ENCODE measurements around the gene MRPS22. TPM values are rescaled to one million over a fixed set of nuclear protein-coding genes. Genes with fewer than 3 reads are reported as not detected.

MRPS22 gene
- total and polyA plus RNA-seq, 2 of the 13 experiments (the other 11 are each of a cell fraction or from before 2014, with no cell fraction given), result 52.7 to 113 TPM

DNA sequence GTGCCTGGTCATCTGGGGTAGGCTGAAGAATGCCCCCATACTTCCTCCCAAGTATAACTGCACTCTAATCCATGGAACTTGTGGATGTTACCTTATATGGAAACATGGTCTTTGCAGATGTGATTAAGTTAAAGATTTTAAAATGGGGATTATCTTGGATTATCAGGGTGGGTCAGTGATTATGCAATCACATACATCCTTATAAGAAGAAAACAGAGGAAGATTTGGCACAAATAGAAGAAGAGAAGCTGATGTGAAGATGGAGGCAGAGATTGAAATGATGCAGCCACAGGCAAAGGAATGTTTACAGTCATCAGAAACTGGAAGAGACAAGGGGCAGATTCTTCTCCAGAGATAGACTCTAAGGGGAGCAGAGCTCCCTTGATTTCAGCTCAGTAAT, 1.8 kb upstream of the MRPS22 start:
- ChIA-PET POLR2A (no interaction called here), CTCF (ENCODE audit: low intra/inter-chr PET ratio, low total read pairs) (no interaction called here)
- no peak for ATAC-seq
- FAIRE-seq, result no peak
- H3K9ac ChIP-seq (ENCODE audit: insufficient read depth, low read depth, low read length), result no peak overlapping the region
- H3K79me2 ChIP-seq (ENCODE audit: insufficient read depth, low read length), result peaks cover 29% of the 10 kb centered on the region
- no peaks in the 10 kb centered on the region; a peak in 1 of 5 replicates for H3K27me3 ChIP-seq (ENCODE audit: control insufficient read depth in 1 of 2, insufficient read depth in 2 of 2, low read length in 2 of 2)
- peaks cover 24% of the 10 kb centered on the region for H3K4me1 ChIP-seq (ENCODE audit: insufficient read depth, low read length)
- no peak for DNase-seq (ENCODE audit: low spot score)
- intact Hi-C loops (cut with micrococcal nuclease; ENCODE audit: unreplicated experiment), result no loop called here
- peaks cover 0 to 6% of the 10 kb centered on the region in 2 experiments; a peak in 4 of 5 replicates for H3K36me3 ChIP-seq (replicated peaks in 1 of 2; ENCODE audit: control insufficient read depth in 1 of 2, insufficient read depth in 2 of 2, low read length in 2 of 2)
- no peak overlapping the region for H3K4me3 ChIP-seq (replicated peaks in 1 of 3; ENCODE audit: insufficient read depth in 1 of 3, low read depth in 2 of 3, low read length in 3 of 3)
- H3K27ac ChIP-seq (ENCODE audit: extremely low read length, insufficient read depth, low read length), result no peak overlapping the region
- no peak overlapping the region for H3K4me2 ChIP-seq (ENCODE audit: low read depth, low read length)
- no TSS peak for BruUV-seq (replicated peaks)
- in situ Hi-C loops (cut with HindIII; ENCODE audit: extremely low pct_ligation_motif_present, low pct_unique_long_range_greater_than_20kb), result no loop called here
- TF ChIP-seq ZSCAN12 (CRISPR knock-in tag; IDR thresholded peaks at IDR 0.05) (no peak), CEBPB (IDR thresholded peaks at IDR 0.05; ENCODE audit: borderline replicate concordance, low read depth, low read length) (peak; percentile 35; the same call in 1 of the 2 replicates), MED8 (CRISPR knock-in tag; IDR thresholded peaks at IDR 0.05; ENCODE audit: insufficient replicate concordance) (no peak), ZNF350 (CRISPR knock-in tag; IDR thresholded peaks at IDR 0.05; ENCODE audit: borderline replicate concordance, low read depth) (no peak)
- TF ChIP-seq, protein P1, sequence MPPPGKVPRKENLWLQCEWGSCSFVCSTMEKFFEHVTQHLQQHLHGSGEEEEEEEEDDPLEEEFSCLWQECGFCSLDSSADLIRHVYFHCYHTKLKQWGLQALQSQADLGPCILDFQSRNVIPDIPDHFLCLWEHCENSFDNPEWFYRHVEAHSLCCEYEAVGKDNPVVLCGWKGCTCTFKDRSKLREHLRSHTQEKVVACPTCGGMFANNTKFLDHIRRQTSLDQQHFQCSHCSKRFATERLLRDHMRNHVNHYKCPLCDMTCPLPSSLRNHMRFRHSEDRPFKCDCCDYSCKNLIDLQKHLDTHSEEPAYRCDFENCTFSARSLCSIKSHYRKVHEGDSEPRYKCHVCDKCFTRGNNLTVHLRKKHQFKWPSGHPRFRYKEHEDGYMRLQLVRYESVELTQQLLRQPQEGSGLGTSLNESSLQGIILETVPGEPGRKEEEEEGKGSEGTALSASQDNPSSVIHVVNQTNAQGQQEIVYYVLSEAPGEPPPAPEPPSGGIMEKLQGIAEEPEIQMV (CRISPR knock-in tag; IDR thresholded peaks at IDR 0.05; ENCODE audit: low read depth), result no peak
- no peak overlapping the region for H2AFZ ChIP-seq (ENCODE audit: low read length)
- H3K9me3 ChIP-seq (ENCODE audit: low read length), result no peaks in the 10 kb centered on the region
- H4K20me1 ChIP-seq (ENCODE audit: insufficient read depth, low read length), result no peaks in the 10 kb centered on the region

DNA sequence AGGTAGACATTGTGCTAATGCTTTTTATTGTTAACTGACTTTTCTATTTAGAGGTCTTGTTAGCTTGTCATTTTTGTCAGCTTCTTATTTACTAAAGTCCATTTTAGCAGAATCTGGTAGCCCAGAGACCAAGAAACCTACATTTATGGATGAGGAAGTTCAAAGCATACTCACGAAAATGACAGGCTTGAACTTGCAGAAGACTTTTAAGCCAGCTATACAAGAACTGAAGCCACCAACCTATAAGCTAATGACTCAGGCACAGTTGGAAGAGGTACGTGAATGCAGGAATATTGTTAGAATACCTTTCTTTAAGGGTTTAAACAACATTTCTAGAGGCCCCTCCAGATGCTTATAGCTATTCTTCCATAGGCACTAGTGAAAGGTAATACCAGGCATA, 3.0 kb downstream of the MRPS22 start:
- no peaks in the 10 kb centered on the region for H4K20me1 ChIP-seq (ENCODE audit: insufficient read depth, low read length)
- no peak for DNase-seq (ENCODE audit: low spot score)
- BruUV-seq (replicated peaks), result no TSS peak
- H3K79me2 ChIP-seq (ENCODE audit: insufficient read depth, low read length), result peaks cover 29% of the 10 kb centered on the region
- H3K4me1 ChIP-seq (ENCODE audit: insufficient read depth, low read length), result peaks cover 24% of the 10 kb centered on the region
- H3K27me3 ChIP-seq (ENCODE audit: control insufficient read depth in 1 of 2, insufficient read depth in 2 of 2, low read length in 2 of 2), result no peaks in the 10 kb centered on the region; a peak in 1 of 5 replicates
- POLR2A ChIA-PET, result no interaction called here
- no peak for ATAC-seq
- no peak overlapping the region for H3K4me2 ChIP-seq (ENCODE audit: low read depth, low read length)
- no peak for FAIRE-seq
- no peak overlapping the region for H3K27ac ChIP-seq (ENCODE audit: extremely low read length, insufficient read depth, low read length)
- in situ Hi-C loops (cut with HindIII; ENCODE audit: extremely low pct_ligation_motif_present, low pct_unique_long_range_greater_than_20kb), result no loop called here
- H2AFZ ChIP-seq (ENCODE audit: low read length), result no peak overlapping the region
- no peak overlapping the region for H3K9ac ChIP-seq (ENCODE audit: insufficient read depth, low read depth, low read length)
- CTCF ChIA-PET (ENCODE audit: low intra/inter-chr PET ratio, low total read pairs), result no interaction called here
- intact Hi-C loops (cut with micrococcal nuclease; ENCODE audit: unreplicated experiment), result no loop called here
- WGBS (ENCODE audit: low lambda C conversion rate), result 94% methylated on average over 2 of the region's 2 CpGs
- peaks cover 11 to 51% of the 10 kb centered on the region in 2 experiments for H3K36me3 ChIP-seq (replicated peaks in 1 of 2; ENCODE audit: control insufficient read depth in 1 of 2, insufficient read depth in 2 of 2, low read length in 2 of 2)
- H3K9me3 ChIP-seq (ENCODE audit: low read length), result no peaks in the 10 kb centered on the region
- H3K4me3 ChIP-seq (replicated peaks in 1 of 3; ENCODE audit: insufficient read depth in 1 of 3, low read depth in 2 of 3, low read length in 3 of 3), result no peak overlapping the region
- TF ChIP-seq, protein P2, sequence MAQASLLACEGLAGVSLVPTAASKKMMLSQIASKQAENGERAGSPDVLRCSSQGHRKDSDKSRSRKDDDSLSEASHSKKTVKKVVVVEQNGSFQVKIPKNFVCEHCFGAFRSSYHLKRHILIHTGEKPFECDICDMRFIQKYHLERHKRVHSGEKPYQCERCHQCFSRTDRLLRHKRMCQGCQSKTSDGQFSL (CRISPR knock-in tag; IDR thresholded peaks at IDR 0.05), result no peak
- TF ChIP-seq ZNF337 (CRISPR knock-in tag; IDR thresholded peaks at IDR 0.05; ENCODE audit: borderline replicate concordance, low read depth) (no peak), ATF4 (CRISPR knock-in tag; IDR thresholded peaks at IDR 0.05) (no peak), ZNF670 (CRISPR knock-in tag; IDR thresholded peaks at IDR 0.05; ENCODE audit: borderline replicate concordance) (no peak), MATR3 (CRISPR knock-in tag; IDR thresholded peaks at IDR 0.05) (no peak), MAF1 (CRISPR knock-in tag; IDR thresholded peaks at IDR 0.05; ENCODE audit: borderline replicate concordance) (no peak), FIP1L1 (IDR thresholded peaks at IDR 0.05; ENCODE audit: borderline replicate concordance, insufficient read depth, low read depth, low read length) (no peak), ZNF816 (CRISPR knock-in tag; IDR thresholded peaks at IDR 0.05; ENCODE audit: borderline replicate concordance) (no peak), ATF1 (CRISPR knock-in tag; IDR thresholded peaks at IDR 0.05) (no peak)
- TF ChIP-seq, protein P3, sequence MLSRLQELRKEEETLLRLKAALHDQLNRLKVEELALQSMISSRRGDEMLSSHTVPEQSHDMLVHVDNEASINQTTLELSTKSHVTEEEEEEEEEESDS (CRISPR knock-in tag; IDR thresholded peaks at IDR 0.05; ENCODE audit: borderline replicate concordance), result no peak

Measured in HepG2 (cell line).